ENCODE data around the gene SIRT3. TPM values are rescaled to one million over a fixed set of nuclear protein-coding genes. Genes with fewer than 3 reads are reported as not detected.

SIRT3 gene
- total RNA-seq, 1 donor from 2014 or later = 11.4 TPM

- peaks cover 2% of the 10 kb centered on the region for H3K27me3 ChIP-seq (ENCODE audit: control insufficient read depth, insufficient read depth, low read length)
- no peak for TF ChIP-seq CTCF (IDR thresholded peaks at IDR 0.05; ENCODE audit: insufficient read depth, low read length, poor library complexity, severe bottlenecking)
- no peak for DNase-seq (ENCODE audit: low read depth)
- peaks cover 2% of the 10 kb centered on the region for H3K36me3 ChIP-seq (ENCODE audit: control insufficient read depth, insufficient read depth, low read length)
- H3K4me3 ChIP-seq (ENCODE audit: low read depth, low read length) = no peak overlapping the region
Measured at GRCh38 chr11:255816-256215, 19.7 kb upstream of the SIRT3 start.

GRCh38 chr11:255176-255575, 19.0 kb upstream of the SIRT3 start:
- Histone ChIP-seq H3K4me3 (ENCODE audit: low read depth, low read length) (no peak overlapping the region), H3K36me3 (ENCODE audit: control insufficient read depth, insufficient read depth, low read length) (peaks cover 2% of the 10 kb centered on the region), H3K27me3 (ENCODE audit: control insufficient read depth, insufficient read depth, low read length) (peaks cover 2% of the 10 kb centered on the region)
- no peak for DNase-seq (ENCODE audit: low read depth)
- no peak for TF ChIP-seq CTCF (IDR thresholded peaks at IDR 0.05; ENCODE audit: insufficient read depth, low read length, poor library complexity, severe bottlenecking)

- DNase-seq (ENCODE audit: low read depth) = no peak
- no peak overlapping the region for H3K4me3 ChIP-seq (ENCODE audit: low read depth, low read length)
- peaks cover 2% of the 10 kb centered on the region for H3K36me3 ChIP-seq (ENCODE audit: control insufficient read depth, insufficient read depth, low read length)
- peaks cover 2% of the 10 kb centered on the region for H3K27me3 ChIP-seq (ENCODE audit: control insufficient read depth, insufficient read depth, low read length)
- no peak for TF ChIP-seq CTCF (IDR thresholded peaks at IDR 0.05; ENCODE audit: insufficient read depth, low read length, poor library complexity, severe bottlenecking)
Measured at GRCh38 chr11:253886-254270, 17.7 kb upstream of the SIRT3 start.

GRCh38 chr11:253160-253885, 17.2 kb upstream of the SIRT3 start:
- Histone ChIP-seq H3K27me3 (ENCODE audit: control insufficient read depth, insufficient read depth, low read length) (peaks cover 2% of the 10 kb centered on the region), H3K4me3 (ENCODE audit: low read depth, low read length) (no peak overlapping the region), H3K36me3 (ENCODE audit: control insufficient read depth, insufficient read depth, low read length) (peaks cover 3% of the 10 kb centered on the region)
- TF ChIP-seq CTCF (IDR thresholded peaks at IDR 0.05; ENCODE audit: insufficient read depth, low read length, poor library complexity, severe bottlenecking) = no peak
- DNase-seq (ENCODE audit: low read depth) = no peak

- no peak for DNase-seq (ENCODE audit: low read depth)
- H3K4me3 ChIP-seq (ENCODE audit: low read depth, low read length) = no peak overlapping the region
- H3K36me3 ChIP-seq (ENCODE audit: control insufficient read depth, insufficient read depth, low read length) = peaks cover 3% of the 10 kb centered on the region
- H3K27me3 ChIP-seq (ENCODE audit: control insufficient read depth, insufficient read depth, low read length) = no peaks in the 10 kb centered on the region
- no peak for TF ChIP-seq CTCF (IDR thresholded peaks at IDR 0.05; ENCODE audit: insufficient read depth, low read length, poor library complexity, severe bottlenecking)
Measured at GRCh38 chr11:252666-253065, 16.5 kb upstream of the SIRT3 start.

- no peak for DNase-seq (ENCODE audit: low read depth)
- H3K4me3 ChIP-seq (ENCODE audit: low read depth, low read length) = no peak overlapping the region
- no peaks in the 10 kb centered on the region for H3K27me3 ChIP-seq (ENCODE audit: control insufficient read depth, insufficient read depth, low read length)
- H3K36me3 ChIP-seq (ENCODE audit: control insufficient read depth, insufficient read depth, low read length) = peaks cover 3% of the 10 kb centered on the region
- no peak for TF ChIP-seq CTCF (IDR thresholded peaks at IDR 0.05; ENCODE audit: insufficient read depth, low read length, poor library complexity, severe bottlenecking)
Measured at GRCh38 chr11:251550-251949, 15.4 kb upstream of the SIRT3 start.

All from kidney epithelial cell (primary cell).